Dendritic cell treated with granulocyte-macrophage colony-stimulating factor and Interleukin-4, amounts not matched to agents 40 ng/mL and 50 ng/mL, for 4 days (primary cell): ENCODE measurements around the gene NEURL1.

Experiments
- H3K27ac Mint-ChIP-seq: one replicate; pipeline ENCODE4 v1.8.0; 2022; ENCODE audit warnings: mild to moderate bottlenecking, mixed read lengths
- H3K27me3 Mint-ChIP-seq: one replicate; pipeline ENCODE4 v1.8.0; 2022; ENCODE audit warnings: mild to moderate bottlenecking, mixed read lengths
- H3K36me3 Mint-ChIP-seq: one replicate; pipeline ENCODE4 v1.8.0; 2022; ENCODE audit warnings: low read depth, mixed read lengths
- H3K4me1 Mint-ChIP-seq: one replicate; pipeline ENCODE4 v1.8.0; 2022; ENCODE audit warnings: low read depth, mixed read lengths
- H3K4me3 Mint-ChIP-seq: one replicate; pipeline ENCODE4 v1.8.0; 2022; ENCODE audit warnings: mild to moderate bottlenecking, moderate library complexity, mixed read lengths
- H3K9me3 Mint-ChIP-seq: one replicate; pipeline ENCODE4 v1.8.0; 2022; ENCODE audit warnings: mixed read lengths
- intact Hi-C: fragments of 100-400 bp; cut with micrococcal nuclease; formaldehyde crosslinking; loops from one replicate; pipeline ENCODE4 v1.15.0; 2022

Gene NEURL1

GRCh38 chr10:103612462-103613365 lies 119.2 kb downstream of the NEURL1 start:
- no peaks in the 10 kb centered on the region for H3K27me3 Mint-ChIP-seq
- H3K27ac Mint-ChIP-seq, result peak overlapping the region; percentile 25

GRCh38 chr10:103613616-103614015 lies 120.1 kb downstream of the NEURL1 start:
- H3K4me1 Mint-ChIP-seq, result peaks cover 62% of the 10 kb centered on the region
- no peaks in the 10 kb centered on the region for H3K9me3 Mint-ChIP-seq
- H3K36me3 Mint-ChIP-seq, result peaks cover 16% of the 10 kb centered on the region
- intact Hi-C loops, result no loop called here
- H3K27ac Mint-ChIP-seq, result no peak overlapping the region
- no peaks in the 10 kb centered on the region for H3K27me3 Mint-ChIP-seq
- H3K4me3 Mint-ChIP-seq, result no peak overlapping the region

More at GRCh38 chr10:103612462-103613365, 119.2 kb downstream of the NEURL1 start:
- Mint-ChIP-seq H3K4me1 (peaks cover 58% of the 10 kb centered on the region), H3K4me3 (no peak overlapping the region), H3K9me3 (no peaks in the 10 kb centered on the region), H3K36me3 (peaks cover 16% of the 10 kb centered on the region)
- intact Hi-C loops, result no loop called here

GRCh38 chr10:103614306-103615158 lies 121.0 kb downstream of the NEURL1 start:
- Mint-ChIP-seq H3K4me3 (no peak overlapping the region), H3K27me3 (no peaks in the 10 kb centered on the region), H3K27ac (peak overlapping the region; percentile 57), H3K9me3 (no peaks in the 10 kb centered on the region), H3K4me1 (peaks cover 69% of the 10 kb centered on the region), H3K36me3 (peaks cover 16% of the 10 kb centered on the region)
- intact Hi-C loops, result no loop called here

- Mint-ChIP-seq H3K27me3 (no peaks in the 10 kb centered on the region), H3K4me1 (peaks cover 57% of the 10 kb centered on the region), H3K27ac (no peak overlapping the region), H3K9me3 (no peaks in the 10 kb centered on the region), H3K4me3 (no peak overlapping the region), H3K36me3 (peaks cover 23% of the 10 kb centered on the region)
- intact Hi-C loops, result no loop called here
Measured at GRCh38 chr10:103616705-103617601, 123.4 kb downstream of the NEURL1 start.

GRCh38 chr10:103617602-103618385 lies 124.3 kb downstream of the NEURL1 start:
- intact Hi-C loops, result no loop called here
- H3K4me3 Mint-ChIP-seq, result no peak overlapping the region
- H3K27ac Mint-ChIP-seq, result no peak overlapping the region
- no peaks in the 10 kb centered on the region for H3K27me3 Mint-ChIP-seq
- H3K4me1 Mint-ChIP-seq, result peaks cover 49% of the 10 kb centered on the region
- no peaks in the 10 kb centered on the region for H3K9me3 Mint-ChIP-seq
- H3K36me3 Mint-ChIP-seq, result peaks cover 28% of the 10 kb centered on the region

- Mint-ChIP-seq H3K36me3 (peaks cover 28% of the 10 kb centered on the region), H3K4me3 (no peak overlapping the region), H3K9me3 (no peaks in the 10 kb centered on the region), H3K4me1 (peaks cover 40% of the 10 kb centered on the region), H3K27ac (no peak overlapping the region), H3K27me3 (no peaks in the 10 kb centered on the region)
- intact Hi-C loops, result no loop called here
Measured at GRCh38 chr10:103618575-103619423, 125.3 kb downstream of the NEURL1 start.

- intact Hi-C loops, result no loop called here
- peaks cover 31% of the 10 kb centered on the region for H3K4me1 Mint-ChIP-seq
- peaks cover 1% of the 10 kb centered on the region for H3K27me3 Mint-ChIP-seq
- H3K27ac Mint-ChIP-seq, result no peak overlapping the region
- no peaks in the 10 kb centered on the region for H3K9me3 Mint-ChIP-seq
- H3K36me3 Mint-ChIP-seq, result peaks cover 26% of the 10 kb centered on the region
- H3K4me3 Mint-ChIP-seq, result no peak overlapping the region
Measured at GRCh38 chr10:103619424-103620351, 126.2 kb downstream of the NEURL1 start.

GRCh38 chr10:103620352-103620740 lies 126.8 kb downstream of the NEURL1 start:
- Mint-ChIP-seq H3K9me3 (no peaks in the 10 kb centered on the region), H3K36me3 (peaks cover 26% of the 10 kb centered on the region), H3K4me3 (no peak overlapping the region), H3K4me1 (peaks cover 25% of the 10 kb centered on the region), H3K27ac (no peak overlapping the region), H3K27me3 (peaks cover 1% of the 10 kb centered on the region)
- intact Hi-C loops, result no loop called here

GRCh38 chr10:103620891-103621782 lies 127.6 kb downstream of the NEURL1 start:
- Mint-ChIP-seq H3K27ac (no peak overlapping the region), H3K27me3 (peaks cover 1% of the 10 kb centered on the region), H3K9me3 (no peaks in the 10 kb centered on the region), H3K4me1 (peaks cover 23% of the 10 kb centered on the region), H3K36me3 (peaks cover 30% of the 10 kb centered on the region), H3K4me3 (no peak overlapping the region)
- intact Hi-C loops, result no loop called here

- Mint-ChIP-seq H3K27ac (no peak overlapping the region), H3K36me3 (peaks cover 33% of the 10 kb centered on the region), H3K4me1 (peaks cover 17% of the 10 kb centered on the region), H3K9me3 (no peaks in the 10 kb centered on the region), H3K27me3 (peaks cover 1% of the 10 kb centered on the region), H3K4me3 (no peak overlapping the region)
- intact Hi-C loops, result no loop called here
Measured at GRCh38 chr10:103621783-103622125, 128.2 kb downstream of the NEURL1 start.

- intact Hi-C loops, result no loop called here
- Mint-ChIP-seq H3K4me3 (no peak overlapping the region), H3K36me3 (peaks cover 37% of the 10 kb centered on the region), H3K27me3 (peaks cover 1% of the 10 kb centered on the region), H3K27ac (no peak overlapping the region), H3K4me1 (peaks cover 12% of the 10 kb centered on the region), H3K9me3 (no peaks in the 10 kb centered on the region)
Measured at GRCh38 chr10:103622286-103622685, 128.8 kb downstream of the NEURL1 start.
